ENCODE data around the gene TGIF1.

The TGIF1 gene

DNA sequence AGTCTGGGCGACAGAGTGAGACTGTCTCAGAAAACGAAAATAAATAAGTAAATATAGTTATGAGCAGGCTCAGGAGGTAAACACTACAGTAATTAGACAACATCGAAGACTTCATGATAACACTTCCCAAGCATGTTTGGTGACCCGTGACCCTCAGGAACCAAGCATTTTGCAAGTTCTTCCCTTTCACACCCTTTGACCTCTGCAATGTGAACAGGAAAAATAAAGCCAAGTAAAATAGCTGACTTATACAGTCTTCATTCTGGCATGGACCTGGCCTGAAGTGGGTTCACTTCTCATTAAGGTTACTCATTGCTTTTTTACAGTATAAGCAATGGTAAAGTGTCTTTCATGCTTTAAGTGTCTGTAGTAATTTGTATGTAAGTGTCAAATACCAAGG is 15.3 kb upstream of the TGIF1 start:
- no peak for DNase-seq (ENCODE audit: low read depth)

DNA sequence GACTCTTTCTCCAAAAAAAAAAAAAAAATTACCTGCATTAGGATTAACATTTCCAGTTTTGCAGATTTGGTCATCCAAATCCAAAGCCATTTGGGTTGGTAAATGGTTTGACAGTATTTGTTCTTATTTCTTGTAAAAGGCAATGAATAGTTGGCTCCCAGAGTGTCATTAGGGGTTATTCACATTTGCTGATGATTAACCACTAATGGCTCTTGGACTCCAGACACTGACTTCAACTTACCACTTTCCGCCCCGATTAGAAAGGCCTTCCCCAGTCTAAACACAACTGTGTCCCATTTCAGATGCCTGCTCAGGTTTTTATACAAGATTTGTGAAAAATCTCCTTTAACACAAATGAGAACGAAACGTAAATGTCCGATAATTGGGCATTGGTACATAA is 9.6 kb upstream of the TGIF1 start:
- no peak for DNase-seq (ENCODE audit: low read depth)

DNA sequence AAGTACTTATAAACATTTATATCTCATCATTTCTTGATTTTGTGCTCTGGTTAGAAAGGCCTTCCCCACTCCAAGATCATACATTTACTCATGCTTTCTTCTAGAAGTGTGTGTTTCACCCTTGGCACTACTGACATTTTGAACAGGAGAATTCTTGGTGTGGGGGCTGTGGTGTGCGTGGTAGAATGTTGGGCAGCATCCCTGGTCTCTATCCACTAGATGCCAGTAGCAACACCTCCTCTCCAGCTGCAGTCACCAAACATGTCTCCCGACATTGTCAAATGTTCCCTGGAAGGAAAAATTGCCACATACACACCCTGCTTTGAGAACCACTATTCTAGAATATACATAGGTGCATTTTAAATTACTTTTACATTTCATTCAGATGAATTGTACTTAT is 8.7 kb upstream of the TGIF1 start:
- DNase-seq (ENCODE audit: low read depth): no peak

DNA sequence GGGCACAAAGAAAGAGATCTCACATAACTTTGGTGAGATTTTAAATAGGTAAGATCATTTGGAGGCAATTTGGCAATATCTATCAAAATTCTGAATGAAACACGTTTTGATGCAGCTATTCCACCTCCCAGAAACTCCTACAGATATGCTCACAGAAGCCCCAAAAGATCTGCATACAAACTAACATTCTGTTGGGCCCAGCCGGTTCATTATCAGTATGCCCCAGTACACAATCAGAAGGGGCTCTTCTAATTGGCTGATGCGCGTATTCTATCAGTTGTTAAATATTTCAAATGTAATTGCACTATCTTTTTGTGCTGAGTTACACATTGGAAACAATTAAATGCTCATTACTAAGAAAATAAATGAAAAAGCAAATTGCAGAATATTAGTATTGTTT is 7.1 kb upstream of the TGIF1 start:
- no peak for DNase-seq (ENCODE audit: low read depth)

DNA sequence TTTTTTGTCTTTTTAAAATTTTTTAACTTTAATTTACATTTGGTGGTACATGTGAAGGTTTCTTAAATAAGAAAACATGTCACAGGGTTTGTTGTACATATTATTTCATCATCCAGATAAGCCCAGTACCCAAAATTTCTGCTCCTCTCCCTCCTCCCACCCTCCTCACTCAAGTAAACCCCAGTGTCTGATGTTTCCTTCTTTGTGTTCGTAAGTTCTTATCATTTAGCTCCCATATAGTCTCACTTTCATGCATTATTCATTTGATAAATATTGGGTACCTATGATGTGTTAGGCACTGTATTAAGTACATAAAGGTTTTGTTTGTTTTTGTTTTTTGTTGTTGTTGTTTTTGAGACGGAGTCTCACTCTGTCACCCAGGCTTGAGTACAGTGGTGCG is 5.7 kb upstream of the TGIF1 start:
- DNase-seq (ENCODE audit: low read depth): no peak

DNA sequence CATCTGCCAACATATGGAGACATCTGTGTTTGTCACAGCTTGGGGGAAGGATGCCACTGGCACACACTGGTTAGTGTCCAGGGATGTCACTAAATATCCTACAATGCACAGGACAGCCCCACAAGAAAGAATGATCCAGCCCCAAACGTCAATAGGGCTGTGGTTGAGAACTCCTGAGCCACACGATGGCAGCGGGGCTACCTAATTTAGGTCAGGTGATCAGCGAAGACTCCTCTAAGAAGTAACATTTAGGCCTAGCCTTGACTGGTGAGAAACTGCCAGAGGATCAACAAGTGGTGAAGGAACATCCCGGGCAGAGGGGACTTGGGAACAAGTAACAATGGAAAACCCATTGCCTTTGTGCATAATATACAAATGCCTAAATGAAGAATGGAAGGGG is 5.0 kb upstream of the TGIF1 start:
- no peak for DNase-seq (ENCODE audit: low read depth)

DNA sequence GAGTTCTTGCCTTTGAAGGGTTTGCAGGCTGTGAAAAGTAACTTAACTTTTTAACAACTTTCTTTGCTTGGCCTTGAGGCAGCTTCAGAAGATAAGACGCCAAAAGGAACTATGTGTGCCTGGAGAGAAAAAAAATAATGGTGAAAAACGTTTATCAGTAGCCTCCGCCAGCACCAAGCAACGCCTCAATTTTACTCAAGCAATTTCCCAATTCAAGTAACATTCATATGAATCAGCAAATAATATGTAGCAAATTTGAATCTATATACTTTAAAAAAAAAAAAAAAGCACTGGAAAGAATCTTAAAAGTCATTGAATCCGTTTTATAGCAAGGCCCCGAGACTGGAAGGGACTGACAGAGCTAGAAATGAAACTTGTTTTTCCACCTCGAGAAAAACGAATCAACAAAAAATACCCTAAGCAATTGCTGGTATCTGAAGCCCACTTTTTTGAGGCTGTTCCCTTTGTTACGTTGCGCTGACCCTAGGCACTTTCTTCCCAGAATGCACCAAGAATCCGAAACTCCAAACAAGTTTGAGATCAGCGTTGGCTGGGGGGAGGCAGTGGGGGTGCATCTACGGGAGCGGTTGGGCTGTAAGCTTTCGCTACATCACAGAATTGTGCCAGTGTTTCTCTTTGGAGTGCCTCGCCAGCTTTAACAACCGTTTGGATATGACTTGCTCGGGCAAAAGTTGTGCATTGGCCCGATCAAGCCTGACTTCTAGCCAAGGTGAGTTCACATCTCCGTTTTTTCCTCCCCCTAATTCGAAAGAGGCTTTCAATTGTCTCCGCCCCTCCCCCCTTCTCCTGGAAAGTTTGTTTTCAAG is 2.7 kb upstream of the TGIF1 start:
- DNase-seq (ENCODE audit: low read depth): peak; percentile 63

DNA sequence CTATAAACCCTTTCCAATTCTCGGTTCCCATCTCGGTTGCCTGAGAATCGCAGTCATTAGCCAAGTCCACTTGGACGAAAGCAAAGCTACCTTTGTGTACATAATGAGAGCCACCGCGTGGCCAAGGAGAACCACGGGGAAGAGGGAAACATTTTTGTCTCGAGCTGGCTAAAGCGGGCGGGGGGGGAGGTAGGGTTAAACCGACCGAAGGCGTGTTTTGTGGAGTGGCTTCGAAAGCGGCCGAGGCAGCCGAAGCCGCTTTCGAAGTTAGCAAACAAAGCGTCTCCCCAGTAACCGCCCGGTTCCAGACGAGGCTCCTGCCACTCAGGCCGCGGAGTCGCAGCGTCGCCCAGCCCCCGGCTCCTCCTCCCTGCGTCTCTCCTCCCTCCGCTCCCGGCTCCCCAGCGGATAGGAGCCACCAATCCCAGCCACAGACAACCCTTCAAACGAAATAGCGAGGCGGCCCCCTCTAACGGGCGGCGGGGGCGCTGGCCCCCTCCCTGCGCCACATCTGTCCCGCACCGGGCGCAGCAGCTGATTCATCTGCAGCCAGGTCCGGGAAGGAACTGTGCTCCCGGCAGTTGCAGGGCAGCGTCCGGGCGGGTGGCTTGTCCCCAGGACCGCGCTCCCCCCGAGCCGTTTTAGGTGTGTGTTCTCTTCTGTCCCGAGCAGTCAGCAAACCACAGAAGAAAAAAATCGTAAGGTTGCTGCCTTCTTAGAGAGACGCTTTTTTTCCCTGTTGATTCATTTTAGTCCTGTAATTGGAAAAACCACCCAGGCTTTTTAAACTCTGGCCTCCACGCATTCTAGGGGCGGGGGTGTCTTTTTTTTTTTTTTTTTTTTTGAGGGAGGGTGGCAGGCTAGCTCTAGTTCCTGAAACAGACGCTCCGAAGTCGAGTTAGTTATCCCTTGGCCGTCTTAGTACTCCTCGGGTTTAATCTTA is 1.8 kb upstream of the TGIF1 start:
- peak; percentile 98 for DNase-seq (ENCODE audit: low read depth)

DNA sequence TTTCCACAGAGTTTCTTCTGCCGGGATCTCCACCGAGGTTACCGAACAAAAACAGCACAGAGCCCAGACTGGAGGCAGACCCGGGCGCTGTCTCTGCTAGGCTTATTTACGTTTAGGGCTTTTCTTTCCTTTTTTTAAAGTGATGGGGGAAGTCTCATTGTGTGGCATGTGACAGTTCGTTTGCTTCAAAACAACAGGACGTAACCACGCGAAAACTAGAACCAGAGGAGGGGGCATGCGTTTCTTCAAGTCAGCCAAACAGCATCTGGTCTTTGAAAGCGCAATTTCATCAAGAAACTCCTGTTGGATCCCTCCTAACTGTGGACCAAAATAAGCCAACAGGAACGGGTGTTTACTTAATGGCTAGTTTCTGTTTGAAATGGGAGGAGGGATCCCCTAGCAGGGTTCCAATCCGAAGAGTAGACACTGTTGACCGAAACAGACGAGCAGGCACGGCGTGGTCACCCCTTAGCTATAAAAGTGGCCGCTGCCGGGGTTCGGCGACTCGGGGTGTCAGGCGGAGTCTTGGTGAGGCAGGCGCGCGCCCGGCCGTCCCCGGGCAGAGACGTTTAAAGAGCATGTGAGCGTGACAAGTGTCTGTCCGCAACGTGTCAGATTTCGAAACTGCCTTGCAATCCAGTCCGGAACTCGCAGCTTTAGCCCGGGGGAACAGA is 997 bp upstream of the TGIF1 start:
- peak; percentile 94 for DNase-seq (ENCODE audit: low read depth)

DNA sequence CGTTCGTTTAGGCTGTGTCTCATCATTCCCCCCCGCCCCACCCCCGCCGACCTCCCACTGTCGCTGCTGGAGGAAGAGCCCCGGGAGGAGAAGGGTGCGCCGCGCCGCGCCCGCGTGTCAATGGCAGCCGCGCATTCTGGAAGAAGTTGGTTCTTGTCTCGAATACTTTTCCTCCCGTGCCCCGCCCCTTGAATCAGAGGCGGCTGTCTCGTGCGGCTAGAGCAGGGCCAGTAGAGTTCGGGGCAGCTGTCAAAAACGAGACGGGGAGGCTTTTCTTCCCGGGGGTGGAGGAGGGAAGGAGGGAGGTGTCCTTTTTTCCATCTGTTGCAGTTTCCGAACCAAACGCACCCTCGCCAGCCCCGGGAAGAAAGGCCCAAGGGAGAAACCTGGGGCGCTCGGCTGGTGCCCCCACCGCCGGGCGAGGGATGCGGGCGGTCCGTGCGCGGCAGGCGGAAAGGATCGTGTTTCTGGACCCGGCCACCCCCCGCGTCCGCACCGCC is 410 bp upstream of the TGIF1 start:
- no peak for DNase-seq (ENCODE audit: low read depth)

DNA sequence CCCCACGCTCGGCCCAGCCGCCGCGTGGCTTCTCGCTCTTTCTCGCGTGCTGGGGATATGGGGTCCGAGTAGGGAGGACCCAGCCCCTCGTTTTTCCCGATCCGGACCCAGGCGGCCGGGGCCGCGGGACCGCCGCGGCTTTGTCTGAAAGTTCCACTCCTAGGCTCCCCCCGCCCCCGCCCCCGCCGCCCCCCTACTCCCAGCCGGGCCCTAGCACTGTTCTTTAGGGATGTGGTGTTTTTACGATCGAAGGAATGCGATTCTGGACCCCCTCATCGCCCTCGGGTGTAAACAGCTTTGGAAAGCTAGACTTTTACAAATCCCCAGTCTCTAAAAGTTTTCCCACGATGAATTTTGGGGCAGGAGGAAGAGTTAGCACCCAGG is 819 bp downstream of the TGIF1 start:
- DNase-seq (ENCODE audit: low read depth): no peak

DNA sequence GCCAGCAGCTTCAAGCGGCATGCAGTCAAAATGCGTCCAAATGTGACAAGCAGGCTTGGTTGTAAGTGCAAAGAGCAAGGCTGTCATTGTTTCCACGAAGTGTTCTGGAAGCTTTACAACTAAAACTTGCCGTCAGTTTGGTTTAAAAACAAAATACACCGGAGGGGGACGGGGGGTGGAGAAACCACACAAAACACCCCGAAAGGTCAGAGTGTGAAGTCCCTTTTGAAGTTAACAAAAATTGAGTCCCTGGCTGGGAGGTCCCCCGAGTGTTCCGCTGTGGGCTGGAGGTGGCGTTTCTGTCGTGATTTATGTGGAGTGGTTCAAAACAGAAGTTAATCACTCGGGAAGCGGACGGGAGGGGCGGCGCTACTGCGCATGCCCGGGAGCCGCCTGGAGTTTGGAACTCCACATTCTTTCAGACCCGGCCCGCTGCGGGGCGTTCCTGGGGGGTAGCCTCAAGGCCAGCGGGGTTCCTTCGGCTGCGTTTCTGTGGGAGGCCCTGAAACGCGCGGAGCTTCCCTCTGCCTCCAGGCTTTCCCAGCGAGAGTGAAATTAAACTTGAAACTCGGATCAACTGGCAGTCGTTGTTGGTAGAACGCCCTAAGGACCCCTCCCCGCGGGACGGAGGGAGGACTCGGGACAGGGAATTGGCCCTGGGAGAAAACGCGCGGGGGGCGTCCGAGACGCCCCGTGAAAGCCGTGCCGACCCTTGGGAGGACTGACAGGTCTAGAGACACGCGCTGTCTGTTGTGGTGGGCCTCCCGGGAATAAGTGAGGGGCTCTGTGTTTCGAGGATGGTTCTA is 1.4 kb downstream of the TGIF1 start:
- DNase-seq (ENCODE audit: low read depth): peak; percentile 90

DNA sequence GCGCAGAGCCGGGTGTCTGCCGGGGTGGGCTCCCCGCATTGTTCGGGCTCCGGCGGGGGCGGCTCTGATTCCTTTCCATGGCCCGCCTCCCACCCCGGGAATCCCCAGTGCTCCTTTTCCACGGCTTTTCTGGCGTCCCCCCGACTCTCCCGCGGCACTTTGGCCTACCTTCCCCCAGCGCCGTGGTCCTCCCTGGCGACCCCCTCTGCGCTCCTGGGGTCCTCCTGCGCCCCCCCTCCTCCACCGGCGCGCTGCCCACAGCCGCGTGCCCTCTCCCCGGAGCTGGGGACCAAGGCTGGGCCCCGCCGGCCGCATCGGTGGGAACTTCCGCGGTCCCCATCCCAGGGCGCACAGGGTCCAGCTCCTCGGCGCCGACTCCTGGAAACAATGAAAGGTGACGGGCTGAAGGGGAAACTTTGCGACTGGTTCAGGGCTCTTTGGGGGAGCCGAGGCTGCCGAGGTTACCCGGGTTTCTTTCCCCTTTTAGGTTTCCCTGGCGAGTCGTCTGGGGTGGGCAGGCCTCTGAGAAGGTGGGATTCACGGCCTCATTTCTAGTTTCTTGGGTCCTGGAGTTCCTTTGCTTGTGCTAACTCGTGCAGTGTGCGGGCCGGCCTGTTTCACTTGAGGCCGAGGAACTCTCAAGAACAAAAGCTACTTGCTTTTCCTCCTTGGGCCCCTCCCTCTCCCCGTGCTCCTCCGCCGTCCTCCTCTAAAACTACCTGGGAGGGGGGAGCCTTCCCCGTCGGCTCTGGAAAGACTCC is 2.2 kb downstream of the TGIF1 start:
- DNase-seq (ENCODE audit: low read depth): no peak

DNA sequence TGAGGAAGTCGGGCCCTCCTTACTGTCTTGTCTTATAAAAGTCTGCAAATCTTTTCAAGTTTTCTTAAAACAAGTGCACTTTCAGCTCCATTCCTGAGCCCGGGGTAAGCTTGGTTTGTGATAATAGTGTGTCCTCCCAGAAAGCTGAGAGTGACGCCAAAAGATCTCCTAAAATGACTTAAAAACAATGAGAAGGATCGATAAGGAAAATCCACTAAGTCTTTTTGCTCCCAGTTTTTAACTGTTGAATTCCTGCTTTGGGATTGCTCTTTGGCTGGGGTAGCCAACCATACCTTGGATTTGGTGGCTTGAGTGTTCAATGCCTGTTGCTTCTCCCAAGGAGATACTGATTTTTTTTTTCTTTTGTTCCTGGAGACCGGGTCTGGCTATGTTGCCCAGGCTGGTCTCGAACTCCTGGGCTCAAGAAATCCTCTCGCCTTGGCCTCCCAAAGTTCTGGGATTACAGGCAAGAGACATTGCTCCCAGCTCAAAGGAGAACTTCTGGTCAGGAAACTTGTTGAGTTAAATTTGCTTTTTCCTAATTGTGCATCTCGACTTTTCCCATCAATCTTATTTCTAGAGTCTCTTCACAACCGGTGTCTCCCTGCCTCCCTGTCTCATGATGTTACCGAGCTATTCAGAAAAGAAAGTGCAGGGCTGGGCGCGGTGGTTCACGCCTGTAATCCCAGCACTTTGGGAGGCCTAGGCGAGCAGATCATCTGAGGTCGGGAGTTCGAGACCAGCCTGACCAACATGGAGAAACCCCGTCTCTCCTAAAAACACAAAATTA is 3.0 kb downstream of the TGIF1 start:
- no peak for DNase-seq (ENCODE audit: low read depth)

DNA sequence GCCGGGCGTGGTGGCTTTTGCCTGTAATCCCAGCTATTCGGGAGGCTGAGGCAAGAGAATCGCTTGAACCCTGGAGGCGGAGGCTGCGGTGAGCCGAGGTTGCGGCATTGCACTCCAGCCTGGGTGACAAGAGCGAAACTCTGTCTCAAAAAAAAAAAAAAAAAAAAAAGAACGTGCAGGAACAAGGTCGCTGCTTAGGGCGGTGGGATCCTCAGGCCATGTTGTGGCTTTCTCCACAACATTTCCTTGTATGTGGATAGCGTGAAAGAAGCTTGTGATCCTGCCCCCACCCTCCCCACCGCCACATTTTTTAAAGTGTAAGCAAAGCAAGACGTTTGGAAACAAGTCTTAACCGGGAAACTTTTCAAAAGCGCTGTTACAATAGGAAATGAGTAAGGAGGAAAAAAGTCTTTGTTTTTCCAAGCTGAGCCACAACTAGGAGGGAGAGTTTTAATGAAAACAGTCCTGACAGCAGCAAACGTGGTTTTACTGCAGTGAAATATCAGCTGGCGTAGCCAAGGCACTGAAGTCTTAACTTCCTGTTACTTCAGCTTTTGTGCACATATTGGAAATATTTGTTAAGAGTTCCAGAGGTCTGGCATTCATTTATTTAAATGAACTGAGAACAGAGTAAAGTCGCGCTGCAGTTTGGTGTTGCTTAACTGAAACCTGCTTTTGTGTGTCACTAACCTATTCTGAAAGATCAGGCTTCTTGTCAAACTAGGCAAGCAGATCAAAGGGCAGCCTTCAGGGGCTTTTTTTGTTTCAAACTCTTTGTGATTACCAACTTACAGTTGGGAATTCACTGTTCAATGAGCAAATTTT is 3.8 kb downstream of the TGIF1 start:
- DNase-seq (ENCODE audit: low read depth): peak; percentile 92

DNA sequence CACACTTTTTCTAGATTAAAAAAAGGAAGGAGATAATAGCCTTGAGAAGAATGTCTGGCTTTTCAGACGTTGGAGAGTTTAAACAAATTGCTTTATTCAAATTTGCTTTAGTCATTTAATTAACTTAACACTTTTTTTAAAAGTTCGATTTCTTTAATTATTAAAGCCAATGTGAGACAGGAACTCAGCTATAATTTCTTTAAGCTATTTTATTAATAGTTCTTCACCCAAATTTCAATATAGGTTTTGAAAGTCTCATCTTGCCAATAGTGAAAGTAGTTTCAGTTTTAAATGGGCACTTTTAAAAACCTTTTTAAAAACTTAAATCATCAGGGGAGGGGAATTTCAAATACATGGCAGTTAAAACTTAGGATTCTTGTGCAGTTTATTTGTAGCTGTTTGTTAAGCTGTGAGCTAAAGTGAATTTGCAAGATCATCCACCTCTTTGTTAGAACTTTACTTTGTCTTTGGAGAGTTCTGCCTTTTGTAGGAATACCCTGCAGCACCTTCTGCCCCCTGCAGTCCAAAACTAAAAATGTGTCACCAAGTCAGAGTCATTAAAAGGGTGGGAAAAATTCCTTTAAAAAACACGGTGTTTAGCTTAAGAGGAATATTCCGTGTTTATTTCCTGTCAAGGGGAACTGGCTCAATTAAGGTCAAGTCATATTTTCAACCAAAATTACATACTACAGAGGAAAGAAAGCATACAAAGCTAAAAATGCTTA is 4.6 kb downstream of the TGIF1 start:
- no peak for DNase-seq (ENCODE audit: low read depth)

DNA sequence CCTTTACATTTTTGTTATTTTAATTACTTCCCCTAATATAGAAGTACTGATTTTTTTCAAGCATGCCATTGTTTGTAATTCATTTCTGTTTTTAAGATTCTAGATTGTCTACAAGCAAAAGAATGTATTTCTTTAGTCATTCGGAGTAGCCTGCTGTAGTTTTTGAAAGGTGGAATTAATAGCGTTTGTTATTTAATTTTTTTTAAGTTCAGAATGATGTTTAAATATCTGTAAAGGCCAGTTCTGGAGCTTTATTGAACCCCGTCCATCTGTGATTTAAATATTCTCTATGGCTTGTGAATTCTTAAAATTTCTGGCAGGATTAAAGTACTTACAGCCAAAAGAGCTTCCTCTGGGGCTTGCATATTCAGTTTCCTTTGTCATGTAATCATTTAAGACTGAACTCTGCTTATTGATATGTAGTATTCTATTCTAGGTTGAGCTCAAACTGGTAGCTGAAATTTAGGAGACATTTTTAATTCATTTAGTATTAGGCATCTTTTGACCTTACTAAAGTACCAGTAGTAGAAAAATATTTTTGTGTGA is 5.2 kb downstream of the TGIF1 start:
- DNase-seq (ENCODE audit: low read depth): no peak

Measured in fibroblast of the conjunctiva (primary cell).